ENCODE results near the gene NTN4.
"Not testable (repeated sequence)": the region's sequence is repeated elsewhere in the genome, so short reads cannot be mapped to it uniquely, and the experiment has no call there.

NTN4 gene

GRCh38 chr12:95756362-95756761 is 34.2 kb downstream of the NTN4 start:
- in situ Hi-C loops (cut with MboI; ENCODE audit: low sequenced_read_pairs) = no loop called here

GRCh38 chr12:95755261-95755865 is 35.2 kb downstream of the NTN4 start:
- in situ Hi-C loops (cut with MboI; ENCODE audit: low sequenced_read_pairs) = no loop called here

GRCh38 chr12:95746062-95746461 is 44.5 kb downstream of the NTN4 start:
- in situ Hi-C loops (cut with MboI; ENCODE audit: low sequenced_read_pairs) = not testable (repeated sequence)

- in situ Hi-C loops (cut with MboI; ENCODE audit: low sequenced_read_pairs) = no loop called here
Observed at GRCh38 chr12:95742586-95742985, 48.0 kb downstream of the NTN4 start.

GRCh38 chr12:95741635-95742034 is 48.9 kb downstream of the NTN4 start:
- in situ Hi-C loops (cut with MboI; ENCODE audit: low sequenced_read_pairs) = no loop called here

GRCh38 chr12:95740751-95741150 is 49.8 kb downstream of the NTN4 start:
- in situ Hi-C loops (cut with MboI; ENCODE audit: low sequenced_read_pairs) = no loop called here

- in situ Hi-C loops (cut with MboI; ENCODE audit: low sequenced_read_pairs) = no loop called here
Observed at GRCh38 chr12:95739561-95740313, 50.8 kb downstream of the NTN4 start.

- in situ Hi-C loops (cut with MboI; ENCODE audit: low sequenced_read_pairs) = no loop called here
Observed at GRCh38 chr12:95738024-95738611, 52.4 kb downstream of the NTN4 start.

GRCh38 chr12:95736631-95737030 is 53.9 kb downstream of the NTN4 start:
- in situ Hi-C loops (cut with MboI; ENCODE audit: low sequenced_read_pairs) = no loop called here

- in situ Hi-C loops (cut with MboI; ENCODE audit: low sequenced_read_pairs) = not testable (repeated sequence)
Observed at GRCh38 chr12:95735728-95736127, 54.8 kb downstream of the NTN4 start.

- in situ Hi-C loops (cut with MboI; ENCODE audit: low sequenced_read_pairs) = no loop called here
Observed at GRCh38 chr12:95733141-95733825, 57.3 kb downstream of the NTN4 start.

- in situ Hi-C loops (cut with MboI; ENCODE audit: low sequenced_read_pairs) = no loop called here
Observed at GRCh38 chr12:95731519-95731958, 59.0 kb downstream of the NTN4 start.

GRCh38 chr12:95730457-95730856 is 60.1 kb downstream of the NTN4 start:
- in situ Hi-C loops (cut with MboI; ENCODE audit: low sequenced_read_pairs) = no loop called here

- in situ Hi-C loops (cut with MboI; ENCODE audit: low sequenced_read_pairs) = no loop called here
Observed at GRCh38 chr12:95726903-95727302, 63.7 kb downstream of the NTN4 start.

GRCh38 chr12:95724767-95725166 is 65.8 kb downstream of the NTN4 start:
- in situ Hi-C loops (cut with MboI; ENCODE audit: low sequenced_read_pairs) = no loop called here

- in situ Hi-C loops (cut with MboI; ENCODE audit: low sequenced_read_pairs) = no loop called here
Observed at GRCh38 chr12:95723693-95724384, 66.7 kb downstream of the NTN4 start.

GRCh38 chr12:95721320-95721719 is 69.2 kb downstream of the NTN4 start:
- in situ Hi-C loops (cut with MboI; ENCODE audit: low sequenced_read_pairs) = no loop called here

- in situ Hi-C loops (cut with MboI; ENCODE audit: low sequenced_read_pairs) = no loop called here
Observed at GRCh38 chr12:95720146-95720545, 70.4 kb downstream of the NTN4 start.

GRCh38 chr12:95718772-95719171 is 71.8 kb downstream of the NTN4 start:
- in situ Hi-C loops (cut with MboI; ENCODE audit: low sequenced_read_pairs) = no loop called here

- in situ Hi-C loops (cut with MboI; ENCODE audit: low sequenced_read_pairs) = no loop called here
Observed at GRCh38 chr12:95718006-95718431, 72.5 kb downstream of the NTN4 start.
